GM18951 (cell line): Measurements from ENCODE around the gene PDGFRB.

Experiments
- POLR2A ChIP-seq: IDR thresholded peaks from 4 replicates; pipeline ENCODE4 v1.6.1; 2011; ENCODE audit warnings: mild to moderate bottlenecking; ENCODE audit not compliant: insufficient read length, insufficient read depth; ENCODE audit errors: extremely low read depth
- in situ Hi-C: fragments of 300-500 bp; cut with MboI; formaldehyde crosslinking; loops from one replicate; pipeline ENCODE4 v1.12.0; 2022; ENCODE audit warnings: low sequenced_read_pairs, mixed read lengths, inconsistent platforms; ENCODE audit not compliant: unreplicated experiment

PDGFRB gene

GRCh38 chr5:150121448-150122157 is 34.0 kb downstream of the PDGFRB start:
- in situ Hi-C loops, result no loop called here
- no peak for TF ChIP-seq POLR2A

GRCh38 chr5:150120617-150121447 is 34.8 kb downstream of the PDGFRB start:
- in situ Hi-C loops, result no loop called here
- no peak for TF ChIP-seq POLR2A

- in situ Hi-C loops, result no loop called here
- TF ChIP-seq POLR2A, result no peak
These were observed 35.6 kb downstream of the PDGFRB start for GRCh38 chr5:150120062-150120441.

- TF ChIP-seq POLR2A, result no peak
- in situ Hi-C loops, result no loop called here
These were observed 36.1 kb downstream of the PDGFRB start for GRCh38 chr5:150119421-150120061.

- no peak for TF ChIP-seq POLR2A
- in situ Hi-C loops, result no loop called here
These were observed 37.0 kb downstream of the PDGFRB start for GRCh38 chr5:150118561-150119229.

- in situ Hi-C loops, result no loop called here
- TF ChIP-seq POLR2A, result no peak
These were observed 37.6 kb downstream of the PDGFRB start for GRCh38 chr5:150117945-150118560.

GRCh38 chr5:150116667-150117400 is 38.8 kb downstream of the PDGFRB start:
- no peak for TF ChIP-seq POLR2A
- in situ Hi-C loops, result no loop called here

- in situ Hi-C loops, result no loop called here
- TF ChIP-seq POLR2A, result no peak
These were observed 40.8 kb downstream of the PDGFRB start for GRCh38 chr5:150114773-150115408.

GRCh38 chr5:150114102-150114641 is 41.5 kb downstream of the PDGFRB start:
- in situ Hi-C loops, result no loop called here
- no peak for TF ChIP-seq POLR2A

GRCh38 chr5:150113047-150113744 is 42.4 kb downstream of the PDGFRB start:
- in situ Hi-C loops, result no loop called here
- TF ChIP-seq POLR2A, result no peak
